Measurements from ENCODE around the gene ELK1.

DNA sequence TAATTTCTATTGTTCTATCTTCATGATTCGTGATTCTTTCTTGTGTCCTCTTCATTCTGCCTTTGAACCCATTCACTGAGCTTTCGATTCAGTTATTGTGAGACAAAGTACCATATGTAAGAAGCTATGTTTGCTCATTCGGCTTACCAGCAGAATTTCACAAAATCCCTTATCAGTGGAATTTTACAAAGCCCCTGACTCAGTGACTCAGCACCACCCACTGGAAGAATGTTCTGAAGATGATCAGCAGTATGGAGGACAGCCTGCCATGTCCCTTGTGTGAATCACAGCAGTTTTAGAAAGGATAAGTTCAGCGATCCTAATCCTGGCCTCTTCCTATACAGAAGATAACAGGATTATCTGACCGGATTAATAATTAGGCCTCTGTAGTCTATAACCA is 14.4 kb upstream of the ELK1 start:
- TF ChIP-seq, protein P1, sequence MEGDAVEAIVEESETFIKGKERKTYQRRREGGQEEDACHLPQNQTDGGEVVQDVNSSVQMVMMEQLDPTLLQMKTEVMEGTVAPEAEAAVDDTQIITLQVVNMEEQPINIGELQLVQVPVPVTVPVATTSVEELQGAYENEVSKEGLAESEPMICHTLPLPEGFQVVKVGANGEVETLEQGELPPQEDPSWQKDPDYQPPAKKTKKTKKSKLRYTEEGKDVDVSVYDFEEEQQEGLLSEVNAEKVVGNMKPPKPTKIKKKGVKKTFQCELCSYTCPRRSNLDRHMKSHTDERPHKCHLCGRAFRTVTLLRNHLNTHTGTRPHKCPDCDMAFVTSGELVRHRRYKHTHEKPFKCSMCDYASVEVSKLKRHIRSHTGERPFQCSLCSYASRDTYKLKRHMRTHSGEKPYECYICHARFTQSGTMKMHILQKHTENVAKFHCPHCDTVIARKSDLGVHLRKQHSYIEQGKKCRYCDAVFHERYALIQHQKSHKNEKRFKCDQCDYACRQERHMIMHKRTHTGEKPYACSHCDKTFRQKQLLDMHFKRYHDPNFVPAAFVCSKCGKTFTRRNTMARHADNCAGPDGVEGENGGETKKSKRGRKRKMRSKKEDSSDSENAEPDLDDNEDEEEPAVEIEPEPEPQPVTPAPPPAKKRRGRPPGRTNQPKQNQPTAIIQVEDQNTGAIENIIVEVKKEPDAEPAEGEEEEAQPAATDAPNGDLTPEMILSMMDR (IDR thresholded peaks at IDR 0.05; ENCODE audit: insufficient read depth, low read length), result no peak
- no peak for TF ChIP-seq POLR2AphosphoS5 (IDR thresholded peaks at IDR 0.05; ENCODE audit: low read depth)
- TF ChIP-seq, protein P2, sequence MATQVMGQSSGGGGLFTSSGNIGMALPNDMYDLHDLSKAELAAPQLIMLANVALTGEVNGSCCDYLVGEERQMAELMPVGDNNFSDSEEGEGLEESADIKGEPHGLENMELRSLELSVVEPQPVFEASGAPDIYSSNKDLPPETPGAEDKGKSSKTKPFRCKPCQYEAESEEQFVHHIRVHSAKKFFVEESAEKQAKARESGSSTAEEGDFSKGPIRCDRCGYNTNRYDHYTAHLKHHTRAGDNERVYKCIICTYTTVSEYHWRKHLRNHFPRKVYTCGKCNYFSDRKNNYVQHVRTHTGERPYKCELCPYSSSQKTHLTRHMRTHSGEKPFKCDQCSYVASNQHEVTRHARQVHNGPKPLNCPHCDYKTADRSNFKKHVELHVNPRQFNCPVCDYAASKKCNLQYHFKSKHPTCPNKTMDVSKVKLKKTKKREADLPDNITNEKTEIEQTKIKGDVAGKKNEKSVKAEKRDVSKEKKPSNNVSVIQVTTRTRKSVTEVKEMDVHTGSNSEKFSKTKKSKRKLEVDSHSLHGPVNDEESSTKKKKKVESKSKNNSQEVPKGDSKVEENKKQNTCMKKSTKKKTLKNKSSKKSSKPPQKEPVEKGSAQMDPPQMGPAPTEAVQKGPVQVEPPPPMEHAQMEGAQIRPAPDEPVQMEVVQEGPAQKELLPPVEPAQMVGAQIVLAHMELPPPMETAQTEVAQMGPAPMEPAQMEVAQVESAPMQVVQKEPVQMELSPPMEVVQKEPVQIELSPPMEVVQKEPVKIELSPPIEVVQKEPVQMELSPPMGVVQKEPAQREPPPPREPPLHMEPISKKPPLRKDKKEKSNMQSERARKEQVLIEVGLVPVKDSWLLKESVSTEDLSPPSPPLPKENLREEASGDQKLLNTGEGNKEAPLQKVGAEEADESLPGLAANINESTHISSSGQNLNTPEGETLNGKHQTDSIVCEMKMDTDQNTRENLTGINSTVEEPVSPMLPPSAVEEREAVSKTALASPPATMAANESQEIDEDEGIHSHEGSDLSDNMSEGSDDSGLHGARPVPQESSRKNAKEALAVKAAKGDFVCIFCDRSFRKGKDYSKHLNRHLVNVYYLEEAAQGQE (IDR thresholded peaks at IDR 0.05; ENCODE audit: insufficient replicate concordance, low read depth), result no peak
- TF ChIP-seq GABPA (IDR thresholded peaks at IDR 0.05; ENCODE audit: low read depth), result no peak
- TF ChIP-seq SPI1 (IDR thresholded peaks at IDR 0.05; ENCODE audit: borderline replicate concordance, low read depth), result no peak

Measured in HL-60 (cell line).